HCT116 (cell line): ENCODE results near the gene SEC14L6. TPM values are rescaled to one million over a fixed set of nuclear protein-coding genes. Genes with fewer than 3 reads are reported as not detected.

Experiments
- ATAC-seq: fragments of 200-7000 bp; cut with Tn5 transposase; 2 replicates; pipeline ENCODE4 v1.9.1; 2020; ENCODE audit warnings: mild to moderate bottlenecking, moderate library complexity
- BruUV-seq: library from RNA; stranded (reverse); fragments of 400-500 nt; replicated peaks from 2 replicates; lab custom pipeline; 2021; lab: Mats Ljungman, UMichigan
- CTCF ChIA-PET: fragments of 300-600 bp; sonication (Branson Sonifier 250); formaldehyde crosslinking; loops from one replicate; lab custom pipeline; 2021; ENCODE audit warnings: antibody characterized with exemption; lab: Charles Lee
- POLR2A ChIA-PET: fragments of 300-600, 350-600 bp; sonication (Branson Sonifier 250); formaldehyde crosslinking; loops from one replicate; lab custom pipeline; 2021; ENCODE audit warnings: antibody characterized with exemption; lab: Charles Lee
- RAD21 ChIA-PET, 2 experiments: fragments of 300-600 bp; sonication (Branson Sonifier 250); formaldehyde crosslinking; loops; one replicate each; lab custom pipeline; 2023; ENCODE audit warnings: low total read pairs in 2 of 2; ENCODE audit not compliant: uncharacterized antibody in 2 of 2, unreplicated experiment in 2 of 2, low non-redundant PET in 1 of 2; lab: Charles Lee
- DNase-seq: peaks from one replicate; pipeline ENCODE4 v3.0.0-alpha.2; 2010; ENCODE audit warnings: low read depth, low spot score
- H2AFZ ChIP-seq: fragments of 200-600 bp; shearing (Covaris generic), sonication (generic); 2 replicates; pipeline ENCODE4 v1.6.1; 2017; ENCODE audit warnings: low read depth, mixed run types, mixed read lengths, antibody characterized with exemption, low read length; ENCODE audit not compliant: poor library complexity, severe bottlenecking
- H3K27ac ChIP-seq: 2 replicates; pipeline ENCODE4 v1.5.1; 2012; ENCODE audit warnings: low read depth, low read length
- H3K27me3 ChIP-seq: fragments of 200-600 bp; sonication (generic); 2 replicates; pipeline ENCODE4 v1.6.1; 2016; ENCODE audit warnings: mixed run types, low read length, mixed read lengths; ENCODE audit not compliant: insufficient read depth
- H3K36me3 ChIP-seq, 2 experiments: fragments of 200-500 bp in 1 of 2; fragments of 200-600 bp in 1 of 2; sonication (Bioruptor generic) in 1 of 2; sonication (generic) in 1 of 2; 2 replicates each; pipeline versions ENCODE4 v1.5.1 to v1.6.1; 2014 to 2016; ENCODE audit warnings: low read length in 2 of 2, inconsistent platforms in 1 of 2, mixed read lengths in 1 of 2, mixed run types in 1 of 2; ENCODE audit not compliant: insufficient read depth in 2 of 2, control insufficient read depth in 1 of 2
- H3K4me1 ChIP-seq, 2 experiments: fragments of 200-600 bp in 1 of 2; sonication (generic) in 1 of 2; 2 replicates each; pipeline versions ENCODE4 v1.5.1 to v1.6.1; 2012 to 2017; ENCODE audit warnings: low read length in 2 of 2, inconsistent platforms in 1 of 2, mild to moderate bottlenecking in 1 of 2, mixed read lengths in 1 of 2, mixed run types in 1 of 2, moderate library complexity in 1 of 2; ENCODE audit not compliant: insufficient read depth in 2 of 2, control insufficient read depth in 1 of 2
- H3K4me2 ChIP-seq: fragments of 200-600 bp; sonication (generic); 2 replicates; pipeline ENCODE4 v1.6.1; 2017; ENCODE audit warnings: mixed run types, low read length, mixed read lengths
- H3K4me3 ChIP-seq, 2 experiments: fragments of 200-600 bp in 1 of 2; sonication (generic) in 1 of 2; replicated peaks in 1 of 2; 2 replicates each; pipeline ENCODE4 v1.5.1; 2011 to 2016; ENCODE audit warnings: low read length in 2 of 2, control low read depth in 1 of 2, low read depth in 1 of 2, mild to moderate bottlenecking in 1 of 2, mixed read lengths in 1 of 2, mixed run types in 1 of 2
- H3K79me2 ChIP-seq: fragments of 200-600 bp; sonication (generic); 2 replicates; pipeline ENCODE4 v1.6.1; 2017; ENCODE audit warnings: mild to moderate bottlenecking, mixed run types, low read length, moderate library complexity, mixed read lengths; ENCODE audit not compliant: insufficient read depth
- H3K9ac ChIP-seq: fragments of 200-600 bp; sonication (generic); 2 replicates; pipeline ENCODE4 v1.6.1; 2016; ENCODE audit warnings: low read length, mixed read lengths
- H3K9me2 ChIP-seq: fragments of 200-600 bp; sonication (generic), shearing (Covaris generic); 2 replicates; pipeline ENCODE4 v1.6.1; 2017; ENCODE audit warnings: mixed run types, mild to moderate bottlenecking, moderate library complexity; ENCODE audit not compliant: insufficient read depth
- H3K9me3 ChIP-seq, 2 experiments: fragments of 200-500 bp in 1 of 2; fragments of 200-600 bp in 1 of 2; sonication (Bioruptor generic) in 1 of 2; sonication (generic) in 1 of 2; 2 replicates each; pipeline ENCODE4 v1.6.1; 2014 to 2017; ENCODE audit warnings: low read length in 2 of 2, mixed read lengths in 2 of 2, inconsistent platforms in 1 of 2, low read depth in 1 of 2, mild to moderate bottlenecking in 1 of 2, mixed run types in 1 of 2, moderate library complexity in 1 of 2; ENCODE audit not compliant: control insufficient read depth in 1 of 2, insufficient read depth in 1 of 2
- H4K20me1 ChIP-seq: fragments of 200-600 bp; sonication (generic), shearing (Covaris generic); 2 replicates; pipeline ENCODE4 v1.6.1; 2017; ENCODE audit warnings: mixed run types, mild to moderate bottlenecking, moderate library complexity; ENCODE audit not compliant: insufficient read depth
- CBX3 ChIP-seq: IDR thresholded peaks from 2 replicates; pipeline ENCODE4 v1.6.1; 2012; ENCODE audit warnings: low read depth
- CEBPB ChIP-seq: IDR thresholded peaks from 2 replicates; pipeline ENCODE4 v1.6.1; 2012; ENCODE audit warnings: low read depth
- EGR1 ChIP-seq: IDR thresholded peaks from 2 replicates; pipeline ENCODE4 v1.6.1; 2012; ENCODE audit warnings: low read depth
- EZH2 ChIP-seq: fragments of 200-600 bp; sonication (generic); IDR thresholded peaks from 2 replicates; pipeline ENCODE4 v1.6.1; 2017; ENCODE audit warnings: antibody characterized with exemption, mixed run types
- EZH2phosphoT487 ChIP-seq: fragments of 200-600 bp; IDR thresholded peaks from 2 replicates; pipeline ENCODE4 v1.6.1; 2018; ENCODE audit warnings: antibody characterized with exemption, borderline replicate concordance
- FOSL1 ChIP-seq: IDR thresholded peaks from 2 replicates; pipeline ENCODE4 v1.6.1; 2012; ENCODE audit warnings: low read depth
- JUND ChIP-seq: IDR thresholded peaks from 2 replicates; pipeline ENCODE4 v1.6.1; 2012
- POLR2A ChIP-seq: IDR thresholded peaks from 2 replicates; pipeline ENCODE4 v1.7.0; 2011; ENCODE audit warnings: borderline replicate concordance; ENCODE audit not compliant: insufficient read depth, insufficient read length; ENCODE audit errors: extremely low read depth
- POLR2AphosphoS5 ChIP-seq: IDR thresholded peaks from 2 replicates; pipeline ENCODE4 v1.6.1; 2011; ENCODE audit warnings: mild to moderate bottlenecking, low read depth, low read length, moderate library complexity
- RAD21 ChIP-seq: IDR thresholded peaks from 2 replicates; pipeline ENCODE4 v1.6.1; 2012; ENCODE audit warnings: low read depth, mild to moderate bottlenecking
- SIN3A ChIP-seq: IDR thresholded peaks from 2 replicates; pipeline ENCODE4 v1.6.1; 2012; ENCODE audit warnings: low read depth
- SRF ChIP-seq: IDR thresholded peaks from 2 replicates; pipeline ENCODE4 v1.6.1; 2012; ENCODE audit warnings: low read depth
- TCF7L2 ChIP-seq: IDR thresholded peaks from 2 replicates; pipeline ENCODE4 v1.7.0; 2011; ENCODE audit warnings: borderline replicate concordance, inconsistent platforms; ENCODE audit not compliant: insufficient read depth, insufficient read length; ENCODE audit errors: extremely low read depth
- YY1 ChIP-seq: IDR thresholded peaks from 2 replicates; pipeline ENCODE4 v1.6.1; 2011; ENCODE audit warnings: low read length, low read depth, moderate library complexity, mild to moderate bottlenecking; ENCODE audit not compliant: insufficient replicate concordance; ENCODE audit errors: extremely low read depth
- ZFX ChIP-seq: fragments of 450-650 bp; IDR thresholded peaks from 2 replicates; pipeline ENCODE4 v1.6.1; 2017
- ZNF274 ChIP-seq: fragments of 200-500 bp; sonication (Bioruptor generic); IDR thresholded peaks from 2 replicates; pipeline ENCODE4 v1.6.1; 2014; ENCODE audit warnings: mild to moderate bottlenecking, low read depth, low read length, inconsistent platforms
- intact Hi-C: fragments of 100-400 bp; cut with micrococcal nuclease; formaldehyde crosslinking; loops from 2 replicates; pipeline ENCODE4 v1.10.0; 2022
- total RNA-seq: library from RNA; stranded (reverse); gene quantifications from one replicate; pipeline ENCODE4 v1.2.1, GENCODE V29; 2021; ENCODE audit not compliant: unreplicated experiment
- TF ChIP-seq, protein P1 (sequence below): IDR thresholded peaks from 2 replicates; pipeline ENCODE4 v1.6.1; 2012
- TF ChIP-seq, protein P2 (sequence below): IDR thresholded peaks from 2 replicates; pipeline ENCODE4 v1.6.1; 2011; ENCODE audit warnings: mild to moderate bottlenecking, low read length, moderate library complexity; ENCODE audit not compliant: insufficient replicate concordance; ENCODE audit errors: extremely low read depth
- TF ChIP-seq, protein P3 (sequence below): IDR thresholded peaks from 2 replicates; pipeline ENCODE4 v1.6.1; 2012; ENCODE audit warnings: low read depth
- TF ChIP-seq, protein P4 (sequence below): IDR thresholded peaks from 2 replicates; pipeline ENCODE4 v1.6.1; 2012

SEC14L6 gene
- total RNA-seq, 1 experiment from 2014 or later = not detected

DNA sequence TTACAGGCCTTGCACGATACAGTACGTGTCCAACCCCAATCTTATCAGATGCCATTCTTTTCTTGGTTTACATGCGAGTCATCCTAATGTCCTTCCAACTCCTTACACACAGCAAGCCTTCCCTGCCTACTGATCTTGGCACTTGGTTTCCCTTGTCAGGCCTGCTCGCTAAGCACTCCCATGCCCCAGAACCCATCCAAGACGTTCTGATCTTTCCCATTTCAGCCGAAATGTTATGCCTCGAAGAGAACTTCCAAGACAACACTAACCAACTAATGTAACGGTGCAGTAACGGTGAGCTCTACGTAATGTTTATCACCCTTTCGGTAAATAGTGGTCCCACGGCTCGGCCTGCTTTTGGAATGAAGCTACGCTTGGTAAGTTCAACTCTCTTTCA, 44.6 kb upstream of the SEC14L6 start:
- intact Hi-C loops = no loop called here
- Histone ChIP-seq H3K27me3 (no peaks in the 10 kb centered on the region), H3K9ac (peak overlapping the region; percentile 96), H2AFZ (no peak overlapping the region), H3K36me3 (peaks cover 29 to 38% of the 10 kb centered on the region in 2 experiments), H3K27ac (peak overlapping the region; percentile 66), H3K9me3 (no peaks in the 10 kb centered on the region), H3K4me1 (peaks cover 9 to 20% of the 10 kb centered on the region in 2 experiments; a peak in 3 of 4 replicates), H3K4me3 (peak overlapping the region; percentile 91 to 95)
- CTCF ChIA-PET = interaction anchor here (0.9 to 1.4 kb wide), 3 partner anchors 11 to 164 kb away, joined by 3 to 4 read pairs (median 4); no protein-coding TSS in a partner anchor
- no peak for DNase-seq
- no peak for ATAC-seq
- no peak for TF ChIP-seq TCF7L2
- TF ChIP-seq RAD21 = no peak
- TF ChIP-seq, protein P1, sequence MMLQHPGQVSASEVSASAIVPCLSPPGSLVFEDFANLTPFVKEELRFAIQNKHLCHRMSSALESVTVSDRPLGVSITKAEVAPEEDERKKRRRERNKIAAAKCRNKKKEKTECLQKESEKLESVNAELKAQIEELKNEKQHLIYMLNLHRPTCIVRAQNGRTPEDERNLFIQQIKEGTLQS = no peak
- no peak for TF ChIP-seq ZFX
- no peak for TF ChIP-seq YY1
- TF ChIP-seq POLR2A = no peak
- no peak for TF ChIP-seq SIN3A
- no peak for TF ChIP-seq EZH2phosphoT487
- no peak for TF ChIP-seq ZNF274
- no peak for TF ChIP-seq POLR2AphosphoS5
- no peak for TF ChIP-seq CBX3
- TF ChIP-seq, protein P2, sequence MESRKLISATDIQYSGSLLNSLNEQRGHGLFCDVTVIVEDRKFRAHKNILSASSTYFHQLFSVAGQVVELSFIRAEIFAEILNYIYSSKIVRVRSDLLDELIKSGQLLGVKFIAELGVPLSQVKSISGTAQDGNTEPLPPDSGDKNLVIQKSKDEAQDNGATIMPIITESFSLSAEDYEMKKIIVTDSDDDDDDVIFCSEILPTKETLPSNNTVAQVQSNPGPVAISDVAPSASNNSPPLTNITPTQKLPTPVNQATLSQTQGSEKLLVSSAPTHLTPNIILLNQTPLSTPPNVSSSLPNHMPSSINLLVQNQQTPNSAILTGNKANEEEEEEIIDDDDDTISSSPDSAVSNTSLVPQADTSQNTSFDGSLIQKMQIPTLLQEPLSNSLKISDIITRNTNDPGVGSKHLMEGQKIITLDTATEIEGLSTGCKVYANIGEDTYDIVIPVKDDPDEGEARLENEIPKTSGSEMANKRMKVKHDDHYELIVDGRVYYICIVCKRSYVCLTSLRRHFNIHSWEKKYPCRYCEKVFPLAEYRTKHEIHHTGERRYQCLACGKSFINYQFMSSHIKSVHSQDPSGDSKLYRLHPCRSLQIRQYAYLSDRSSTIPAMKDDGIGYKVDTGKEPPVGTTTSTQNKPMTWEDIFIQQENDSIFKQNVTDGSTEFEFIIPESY = no peak
- no peak for TF ChIP-seq FOSL1
- TF ChIP-seq, protein P3, sequence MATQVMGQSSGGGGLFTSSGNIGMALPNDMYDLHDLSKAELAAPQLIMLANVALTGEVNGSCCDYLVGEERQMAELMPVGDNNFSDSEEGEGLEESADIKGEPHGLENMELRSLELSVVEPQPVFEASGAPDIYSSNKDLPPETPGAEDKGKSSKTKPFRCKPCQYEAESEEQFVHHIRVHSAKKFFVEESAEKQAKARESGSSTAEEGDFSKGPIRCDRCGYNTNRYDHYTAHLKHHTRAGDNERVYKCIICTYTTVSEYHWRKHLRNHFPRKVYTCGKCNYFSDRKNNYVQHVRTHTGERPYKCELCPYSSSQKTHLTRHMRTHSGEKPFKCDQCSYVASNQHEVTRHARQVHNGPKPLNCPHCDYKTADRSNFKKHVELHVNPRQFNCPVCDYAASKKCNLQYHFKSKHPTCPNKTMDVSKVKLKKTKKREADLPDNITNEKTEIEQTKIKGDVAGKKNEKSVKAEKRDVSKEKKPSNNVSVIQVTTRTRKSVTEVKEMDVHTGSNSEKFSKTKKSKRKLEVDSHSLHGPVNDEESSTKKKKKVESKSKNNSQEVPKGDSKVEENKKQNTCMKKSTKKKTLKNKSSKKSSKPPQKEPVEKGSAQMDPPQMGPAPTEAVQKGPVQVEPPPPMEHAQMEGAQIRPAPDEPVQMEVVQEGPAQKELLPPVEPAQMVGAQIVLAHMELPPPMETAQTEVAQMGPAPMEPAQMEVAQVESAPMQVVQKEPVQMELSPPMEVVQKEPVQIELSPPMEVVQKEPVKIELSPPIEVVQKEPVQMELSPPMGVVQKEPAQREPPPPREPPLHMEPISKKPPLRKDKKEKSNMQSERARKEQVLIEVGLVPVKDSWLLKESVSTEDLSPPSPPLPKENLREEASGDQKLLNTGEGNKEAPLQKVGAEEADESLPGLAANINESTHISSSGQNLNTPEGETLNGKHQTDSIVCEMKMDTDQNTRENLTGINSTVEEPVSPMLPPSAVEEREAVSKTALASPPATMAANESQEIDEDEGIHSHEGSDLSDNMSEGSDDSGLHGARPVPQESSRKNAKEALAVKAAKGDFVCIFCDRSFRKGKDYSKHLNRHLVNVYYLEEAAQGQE = no peak
- no peak for TF ChIP-seq EZH2
- TF ChIP-seq EGR1 = no peak
- no peak for TF ChIP-seq JUND
- TF ChIP-seq, protein P4, sequence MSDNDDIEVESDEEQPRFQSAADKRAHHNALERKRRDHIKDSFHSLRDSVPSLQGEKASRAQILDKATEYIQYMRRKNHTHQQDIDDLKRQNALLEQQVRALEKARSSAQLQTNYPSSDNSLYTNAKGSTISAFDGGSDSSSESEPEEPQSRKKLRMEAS = no peak
- no peak for TF ChIP-seq CEBPB
- no peak for TF ChIP-seq SRF
- TF ChIP-seq, all 23 proteins: peak for 0
- Histone ChIP-seq H4K20me1 (no peaks in the 10 kb centered on the region), H3K79me2 (peaks cover 56% of the 10 kb centered on the region), H3K4me2 (peak overlapping the region; percentile 79), H3K9me2 (no peaks in the 10 kb centered on the region)
- BruUV-seq = TSS peak; percentile 63
- RAD21 ChIA-PET = no interaction called here
- POLR2A ChIA-PET = interaction anchor here (0.5 kb wide), 1 partner anchor 487 kb away, joined by 4 read pairs; no protein-coding TSS in a partner anchor
